ENCODE data around the gene SIRT1.

DNA sequence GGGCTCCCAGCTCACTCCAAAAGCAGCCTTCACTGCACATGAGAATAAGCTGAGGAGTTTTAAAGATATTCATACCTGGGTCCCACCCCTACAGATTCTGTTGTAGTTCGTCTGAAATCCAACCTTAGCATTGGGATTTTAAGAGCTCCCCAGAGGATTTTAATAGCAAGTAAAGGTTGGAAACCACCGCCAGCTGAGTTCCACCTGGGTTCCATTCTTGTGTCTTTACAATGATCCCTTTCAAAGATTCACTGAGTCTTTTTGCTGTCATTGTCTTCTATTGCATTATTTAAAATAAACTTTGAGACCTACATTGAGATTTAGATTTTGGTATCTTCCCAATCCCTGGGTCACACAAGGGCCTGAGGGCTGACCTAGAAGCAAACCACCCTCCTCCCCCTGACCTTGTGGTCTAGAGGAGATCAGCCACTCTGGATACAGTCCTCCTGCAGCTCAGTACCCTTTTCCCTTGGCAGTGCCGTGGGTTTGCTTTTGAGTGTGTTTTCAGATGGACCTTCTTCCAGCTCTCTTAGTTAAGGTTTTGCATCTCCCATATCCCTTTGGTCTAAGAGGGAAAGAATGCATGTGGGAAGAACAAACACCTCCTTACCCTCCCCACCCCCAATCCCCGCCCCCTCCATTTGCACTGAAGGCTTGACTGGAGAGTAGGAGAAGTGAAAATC lies 22.6 kb upstream of the SIRT1 start:
- TF ChIP-seq, protein P1, sequence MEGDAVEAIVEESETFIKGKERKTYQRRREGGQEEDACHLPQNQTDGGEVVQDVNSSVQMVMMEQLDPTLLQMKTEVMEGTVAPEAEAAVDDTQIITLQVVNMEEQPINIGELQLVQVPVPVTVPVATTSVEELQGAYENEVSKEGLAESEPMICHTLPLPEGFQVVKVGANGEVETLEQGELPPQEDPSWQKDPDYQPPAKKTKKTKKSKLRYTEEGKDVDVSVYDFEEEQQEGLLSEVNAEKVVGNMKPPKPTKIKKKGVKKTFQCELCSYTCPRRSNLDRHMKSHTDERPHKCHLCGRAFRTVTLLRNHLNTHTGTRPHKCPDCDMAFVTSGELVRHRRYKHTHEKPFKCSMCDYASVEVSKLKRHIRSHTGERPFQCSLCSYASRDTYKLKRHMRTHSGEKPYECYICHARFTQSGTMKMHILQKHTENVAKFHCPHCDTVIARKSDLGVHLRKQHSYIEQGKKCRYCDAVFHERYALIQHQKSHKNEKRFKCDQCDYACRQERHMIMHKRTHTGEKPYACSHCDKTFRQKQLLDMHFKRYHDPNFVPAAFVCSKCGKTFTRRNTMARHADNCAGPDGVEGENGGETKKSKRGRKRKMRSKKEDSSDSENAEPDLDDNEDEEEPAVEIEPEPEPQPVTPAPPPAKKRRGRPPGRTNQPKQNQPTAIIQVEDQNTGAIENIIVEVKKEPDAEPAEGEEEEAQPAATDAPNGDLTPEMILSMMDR (IDR thresholded peaks at IDR 0.05), result no peak
- no peak for TF ChIP-seq POLR2A (IDR thresholded peaks at IDR 0.05)
